Measurements from ENCODE around the gene CD300LD. TPM values are rescaled to one million over a fixed set of nuclear protein-coding genes. Genes with fewer than 3 reads are reported as not detected.

CD300LD gene
- total RNA-seq, 1 experiment from 2014 or later = not detected

DNA sequence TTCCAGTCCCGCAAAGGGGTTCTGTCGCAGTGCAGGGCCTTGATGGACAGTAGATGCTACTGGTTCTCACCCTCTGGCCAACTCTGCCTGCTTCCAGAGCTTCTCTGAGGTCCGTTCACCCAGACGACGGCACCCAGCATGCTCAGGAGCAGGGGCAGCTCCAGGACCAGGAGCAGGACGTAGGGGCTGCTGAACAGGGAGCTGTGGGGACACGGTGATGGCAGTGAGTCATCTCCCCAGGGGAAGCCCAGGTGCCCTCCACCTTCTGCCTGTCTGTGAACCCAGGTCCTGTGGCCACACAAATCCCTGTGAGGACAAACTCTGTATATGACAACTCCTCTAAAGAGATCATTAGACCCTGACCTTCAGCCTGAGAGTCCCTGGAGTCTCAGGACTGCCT is 42.7 kb downstream of the CD300LD start:
- TF ChIP-seq, protein P1, sequence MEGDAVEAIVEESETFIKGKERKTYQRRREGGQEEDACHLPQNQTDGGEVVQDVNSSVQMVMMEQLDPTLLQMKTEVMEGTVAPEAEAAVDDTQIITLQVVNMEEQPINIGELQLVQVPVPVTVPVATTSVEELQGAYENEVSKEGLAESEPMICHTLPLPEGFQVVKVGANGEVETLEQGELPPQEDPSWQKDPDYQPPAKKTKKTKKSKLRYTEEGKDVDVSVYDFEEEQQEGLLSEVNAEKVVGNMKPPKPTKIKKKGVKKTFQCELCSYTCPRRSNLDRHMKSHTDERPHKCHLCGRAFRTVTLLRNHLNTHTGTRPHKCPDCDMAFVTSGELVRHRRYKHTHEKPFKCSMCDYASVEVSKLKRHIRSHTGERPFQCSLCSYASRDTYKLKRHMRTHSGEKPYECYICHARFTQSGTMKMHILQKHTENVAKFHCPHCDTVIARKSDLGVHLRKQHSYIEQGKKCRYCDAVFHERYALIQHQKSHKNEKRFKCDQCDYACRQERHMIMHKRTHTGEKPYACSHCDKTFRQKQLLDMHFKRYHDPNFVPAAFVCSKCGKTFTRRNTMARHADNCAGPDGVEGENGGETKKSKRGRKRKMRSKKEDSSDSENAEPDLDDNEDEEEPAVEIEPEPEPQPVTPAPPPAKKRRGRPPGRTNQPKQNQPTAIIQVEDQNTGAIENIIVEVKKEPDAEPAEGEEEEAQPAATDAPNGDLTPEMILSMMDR (IDR thresholded peaks at IDR 0.05) = no peak
- no peak for TF ChIP-seq POLR2AphosphoS5 (IDR thresholded peaks at IDR 0.05; ENCODE audit: low read depth, low read length)
- TF ChIP-seq, protein P2, sequence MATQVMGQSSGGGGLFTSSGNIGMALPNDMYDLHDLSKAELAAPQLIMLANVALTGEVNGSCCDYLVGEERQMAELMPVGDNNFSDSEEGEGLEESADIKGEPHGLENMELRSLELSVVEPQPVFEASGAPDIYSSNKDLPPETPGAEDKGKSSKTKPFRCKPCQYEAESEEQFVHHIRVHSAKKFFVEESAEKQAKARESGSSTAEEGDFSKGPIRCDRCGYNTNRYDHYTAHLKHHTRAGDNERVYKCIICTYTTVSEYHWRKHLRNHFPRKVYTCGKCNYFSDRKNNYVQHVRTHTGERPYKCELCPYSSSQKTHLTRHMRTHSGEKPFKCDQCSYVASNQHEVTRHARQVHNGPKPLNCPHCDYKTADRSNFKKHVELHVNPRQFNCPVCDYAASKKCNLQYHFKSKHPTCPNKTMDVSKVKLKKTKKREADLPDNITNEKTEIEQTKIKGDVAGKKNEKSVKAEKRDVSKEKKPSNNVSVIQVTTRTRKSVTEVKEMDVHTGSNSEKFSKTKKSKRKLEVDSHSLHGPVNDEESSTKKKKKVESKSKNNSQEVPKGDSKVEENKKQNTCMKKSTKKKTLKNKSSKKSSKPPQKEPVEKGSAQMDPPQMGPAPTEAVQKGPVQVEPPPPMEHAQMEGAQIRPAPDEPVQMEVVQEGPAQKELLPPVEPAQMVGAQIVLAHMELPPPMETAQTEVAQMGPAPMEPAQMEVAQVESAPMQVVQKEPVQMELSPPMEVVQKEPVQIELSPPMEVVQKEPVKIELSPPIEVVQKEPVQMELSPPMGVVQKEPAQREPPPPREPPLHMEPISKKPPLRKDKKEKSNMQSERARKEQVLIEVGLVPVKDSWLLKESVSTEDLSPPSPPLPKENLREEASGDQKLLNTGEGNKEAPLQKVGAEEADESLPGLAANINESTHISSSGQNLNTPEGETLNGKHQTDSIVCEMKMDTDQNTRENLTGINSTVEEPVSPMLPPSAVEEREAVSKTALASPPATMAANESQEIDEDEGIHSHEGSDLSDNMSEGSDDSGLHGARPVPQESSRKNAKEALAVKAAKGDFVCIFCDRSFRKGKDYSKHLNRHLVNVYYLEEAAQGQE (IDR thresholded peaks at IDR 0.05; ENCODE audit: insufficient read depth in 1 of 2, low read depth in 2 of 2, low read length in 1 of 2) = no peak
- no peak for TF ChIP-seq TCF7L2 (IDR thresholded peaks at IDR 0.05; ENCODE audit: low read depth, low read length)
- no peak for TF ChIP-seq SIN3A (IDR thresholded peaks at IDR 0.05; ENCODE audit: borderline replicate concordance, insufficient read depth, low read depth, low read length)
- Histone ChIP-seq H3K27ac (ENCODE audit: low read length) (no peak overlapping the region), H3K27me3 (ENCODE audit: control insufficient read depth, insufficient read depth, low read length) (no peaks in the 10 kb centered on the region), H3K4me1 (ENCODE audit: control insufficient read depth, insufficient read depth, low read length) (no peaks in the 10 kb centered on the region), H3K9me3 (ENCODE audit: control insufficient read depth, insufficient read depth, low read depth, low read length) (no peaks in the 10 kb centered on the region), H3K4me3 (ENCODE audit: low read depth in 2 of 2, low read length in 2 of 2) (no peak overlapping the region), H3K36me3 (ENCODE audit: control insufficient read depth, insufficient read depth, low read length) (no peaks in the 10 kb centered on the region)
- in situ Hi-C loops (cut with HindIII; ENCODE audit: low pct_unique_long_range_greater_than_20kb, low sequenced_read_pairs) = no loop called here
- DNase-seq (ENCODE audit: low read depth, low spot score) (no peak), ATAC-seq (no peak)
- ChIA-PET CTCF (no interaction called here), POLR2A (no interaction called here)
- BruUV-seq (replicated peaks) = no TSS peak
- intact Hi-C loops (cut with micrococcal nuclease; ENCODE audit: unreplicated experiment) = no loop called here

DNA sequence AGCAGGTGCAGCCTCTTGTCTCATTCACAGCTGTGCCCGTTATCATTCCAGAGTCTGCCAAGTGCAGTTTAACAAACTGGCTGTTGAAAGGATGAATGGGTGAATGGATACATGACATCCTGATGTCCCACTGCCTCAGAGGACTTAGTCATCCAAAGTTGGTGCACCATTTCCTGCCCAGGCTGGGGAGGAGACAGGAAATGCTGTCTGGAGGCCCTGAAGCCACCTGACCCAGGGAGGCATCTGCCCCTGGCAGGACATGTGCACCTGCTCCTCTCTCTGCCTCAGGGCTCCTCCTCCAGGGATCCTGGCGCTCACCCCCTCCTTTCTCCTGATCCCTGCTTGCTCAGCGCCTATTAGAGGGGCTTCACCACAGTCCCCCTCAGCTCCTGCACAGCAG is 44.3 kb downstream of the CD300LD start:
- no TSS peak for BruUV-seq (replicated peaks)
- H3K9me3 ChIP-seq (ENCODE audit: control insufficient read depth, insufficient read depth, low read depth, low read length) = no peaks in the 10 kb centered on the region
- POLR2A ChIA-PET = no interaction called here
- no peak for DNase-seq (ENCODE audit: low read depth, low spot score)
- in situ Hi-C loops (cut with HindIII; ENCODE audit: low pct_unique_long_range_greater_than_20kb, low sequenced_read_pairs) (no loop called here), intact Hi-C loops (cut with micrococcal nuclease; ENCODE audit: unreplicated experiment) (no loop called here)
- H3K27ac ChIP-seq (ENCODE audit: low read length) = no peak overlapping the region
- H3K36me3 ChIP-seq (ENCODE audit: control insufficient read depth, insufficient read depth, low read length) = no peaks in the 10 kb centered on the region
- H3K27me3 ChIP-seq (ENCODE audit: control insufficient read depth, insufficient read depth, low read length) = no peaks in the 10 kb centered on the region
- no peak for TF ChIP-seq SIN3A (IDR thresholded peaks at IDR 0.05; ENCODE audit: borderline replicate concordance, insufficient read depth, low read depth, low read length)
- no peak for TF ChIP-seq TCF7L2 (IDR thresholded peaks at IDR 0.05; ENCODE audit: low read depth, low read length)
- TF ChIP-seq, protein P1 (IDR thresholded peaks at IDR 0.05) = no peak
- ATAC-seq = no peak
- no peak overlapping the region for H3K4me3 ChIP-seq (ENCODE audit: low read depth in 2 of 2, low read length in 2 of 2)
- H3K4me1 ChIP-seq (ENCODE audit: control insufficient read depth, insufficient read depth, low read length) = no peaks in the 10 kb centered on the region
- CTCF ChIA-PET = no interaction called here

Measured in Panc1 (cell line).